Spinal cord (tissue), 10 donors: Measurements from ENCODE around the gene FAM227B. TPM values are rescaled to one million over a fixed set of nuclear protein-coding genes. Genes with fewer than 3 reads are reported as not detected.
"Not testable (repeated sequence)": the region's sequence is repeated elsewhere in the genome, so short reads cannot be mapped to it uniquely, and the experiment has no call there.

ENCODE experiments used
- DNase-seq, 6 donors: peaks; one replicate each; pipeline versions ENCODE4 v3.0.0 to v3.0.0-alpha.2; 2013 to 2015; ENCODE audit warnings: low spot score in 6 of 6, low read depth in 4 of 6
- H3K27ac ChIP-seq: one replicate; pipeline ENCODE4 v1.5.1; 2013; ENCODE audit warnings: low read depth, low read length, control low read depth
- H3K27me3 ChIP-seq: one replicate; pipeline ENCODE4 v1.6.1; 2013; ENCODE audit warnings: low read length; ENCODE audit not compliant: control insufficient read depth, insufficient read depth
- H3K36me3 ChIP-seq: one replicate; pipeline ENCODE4 v1.6.1; 2013; ENCODE audit warnings: low read length; ENCODE audit not compliant: control insufficient read depth, insufficient read depth
- H3K4me1 ChIP-seq: one replicate; pipeline ENCODE4 v1.6.1; 2013; ENCODE audit warnings: low read length; ENCODE audit not compliant: control insufficient read depth, insufficient read depth
- H3K4me3 ChIP-seq: one replicate; pipeline ENCODE4 v1.5.1; 2013; ENCODE audit warnings: low read depth, low read length, control low read depth
- H3K9me3 ChIP-seq: one replicate; pipeline ENCODE4 v1.6.1; 2013; ENCODE audit warnings: low read length; ENCODE audit not compliant: control insufficient read depth, insufficient read depth
- WGBS: methylation state at CpG from one replicate; pipeline ENCODE4 v1.1.5; 2013; ENCODE audit warnings: missing lambda C conversion rate; ENCODE audit not compliant: insufficient coverage; 5-methylcytosine and 5-hydroxymethylcytosine counted together
- polyA plus RNA-seq, 2 donors: library from polyadenylated mRNA; unstranded; fragments of 120-200 nt; gene quantifications; one replicate each; pipeline ENCODE4 v1.2.1, GENCODE V29; 2013; ENCODE audit not compliant: insufficient read length in 2 of 2
- total RNA-seq, 2 donors: library from RNA; depleted of rRNA in 1 of 2; stranded (reverse); fragments of 120-200 nt in 1 of 2; fragments of >200 nt in 1 of 2; gene quantifications; one replicate each; pipeline versions ENCODE4 v1.2.3 to v1.2.4, GENCODE V29; 2013 to 2014
- donor health status: healthy.

Gene FAM227B
- total and polyA plus RNA-seq, 4 donors, result 6.2 to 12.9 (median 8.0) TPM

- Histone ChIP-seq H3K36me3 (no peaks in the 10 kb centered on the region), H3K4me1 (no peaks in the 10 kb centered on the region), H3K9me3 (no peaks in the 10 kb centered on the region), H3K27me3 (no peaks in the 10 kb centered on the region), H3K4me3 (no peak overlapping the region), H3K27ac (no peak overlapping the region)
- no peak for DNase-seq
Measured at GRCh38 chr15:49382394-49382793, 238.2 kb downstream of the FAM227B start.

GRCh38 chr15:49380912-49381311, 239.7 kb downstream of the FAM227B start:
- WGBS, result 85% methylated on average over 2 of the region's 5 CpGs
- Histone ChIP-seq H3K27me3 (no peaks in the 10 kb centered on the region), H3K9me3 (no peaks in the 10 kb centered on the region), H3K36me3 (no peaks in the 10 kb centered on the region), H3K27ac (no peak overlapping the region), H3K4me1 (no peaks in the 10 kb centered on the region), H3K4me3 (no peak overlapping the region)
- no peak for DNase-seq

- no peak overlapping the region for H3K27ac ChIP-seq
- H3K4me3 ChIP-seq, result no peak overlapping the region
- no peaks in the 10 kb centered on the region for H3K9me3 ChIP-seq
- DNase-seq, result no peak
- H3K27me3 ChIP-seq, result no peaks in the 10 kb centered on the region
- 98% methylated on average over 4 of the region's 4 CpGs for WGBS
- H3K36me3 ChIP-seq, result no peaks in the 10 kb centered on the region
- no peaks in the 10 kb centered on the region for H3K4me1 ChIP-seq
Measured at GRCh38 chr15:49379996-49380395, 240.6 kb downstream of the FAM227B start.

GRCh38 chr15:49372366-49372765, 248.3 kb downstream of the FAM227B start:
- DNase-seq, result no peak
- no peak overlapping the region for H3K27ac ChIP-seq
- WGBS, result 30% methylated on average over 1 of the region's 1 CpG

GRCh38 chr15:49370782-49371181, 249.8 kb downstream of the FAM227B start:
- DNase-seq, result peak in 2 of 6 donors; percentile 12 to 25

More at GRCh38 chr15:49372366-49372765, 248.3 kb downstream of the FAM227B start:
- Histone ChIP-seq H3K9me3 (no peaks in the 10 kb centered on the region), H3K4me3 (no peak overlapping the region), H3K4me1 (no peaks in the 10 kb centered on the region), H3K27me3 (no peaks in the 10 kb centered on the region), H3K36me3 (no peaks in the 10 kb centered on the region)

GRCh38 chr15:49366496-49366895, 254.1 kb downstream of the FAM227B start:
- H3K27ac ChIP-seq, result no peak overlapping the region
- H3K4me3 ChIP-seq, result no peak overlapping the region
- no peaks in the 10 kb centered on the region for H3K27me3 ChIP-seq
- no peaks in the 10 kb centered on the region for H3K4me1 ChIP-seq
- 100% methylated on average over 22 of the region's 22 CpGs for WGBS
- H3K36me3 ChIP-seq, result no peaks in the 10 kb centered on the region
- no peak for DNase-seq
- peaks cover 2% of the 10 kb centered on the region for H3K9me3 ChIP-seq

More at GRCh38 chr15:49370782-49371181, 249.8 kb downstream of the FAM227B start:
- H3K27me3 ChIP-seq, result no peaks in the 10 kb centered on the region
- H3K4me3 ChIP-seq, result no peak overlapping the region
- no CpG with 5 or more reads among the region's 1 CpG for WGBS
- no peaks in the 10 kb centered on the region for H3K9me3 ChIP-seq
- H3K36me3 ChIP-seq, result no peaks in the 10 kb centered on the region
- no peaks in the 10 kb centered on the region for H3K4me1 ChIP-seq
- H3K27ac ChIP-seq, result no peak overlapping the region

- peaks cover 2% of the 10 kb centered on the region for H3K9me3 ChIP-seq
- H3K27me3 ChIP-seq, result no peaks in the 10 kb centered on the region
- no CpG with 5 or more reads among the region's 3 CpGs for WGBS
- H3K4me3 ChIP-seq, result no peak overlapping the region
- no peak overlapping the region for H3K27ac ChIP-seq
- no peaks in the 10 kb centered on the region for H3K36me3 ChIP-seq
- no peaks in the 10 kb centered on the region for H3K4me1 ChIP-seq
- no peak for DNase-seq
Measured at GRCh38 chr15:49361370-49361769, 259.2 kb downstream of the FAM227B start.

- H3K4me1 ChIP-seq, H3K27ac ChIP-seq, H3K9me3 ChIP-seq, H3K36me3 ChIP-seq, H3K27me3 ChIP-seq, H3K4me3 ChIP-seq, DNase-seq: not testable (repeated sequence)
- WGBS, result 91% methylated on average over 9 of the region's 17 CpGs
Measured at GRCh38 chr15:49354439-49354838, 266.2 kb downstream of the FAM227B start.

GRCh38 chr15:49343546-49343945, 277.1 kb downstream of the FAM227B start:
- peaks cover 2% of the 10 kb centered on the region for H3K9me3 ChIP-seq
- no peak for DNase-seq
- H3K27me3 ChIP-seq, result no peaks in the 10 kb centered on the region
- H3K4me1 ChIP-seq, result no peaks in the 10 kb centered on the region
- H3K27ac ChIP-seq, result no peak overlapping the region
- no peak overlapping the region for H3K4me3 ChIP-seq
- peaks cover 2% of the 10 kb centered on the region for H3K36me3 ChIP-seq

- WGBS, result 90% methylated on average over 7 of the region's 10 CpGs
- Histone ChIP-seq H3K27ac (no peak overlapping the region), H3K27me3 (no peaks in the 10 kb centered on the region), H3K36me3 (peaks cover 2% of the 10 kb centered on the region), H3K4me3 (no peak overlapping the region), H3K4me1 (no peaks in the 10 kb centered on the region), H3K9me3 (peaks cover 2% of the 10 kb centered on the region)
- no peak for DNase-seq
Measured at GRCh38 chr15:49339656-49340055, 281.0 kb downstream of the FAM227B start.
